Measurements from ENCODE around the gene RIMS3.
"Not testable (repeated sequence)": the region's sequence is repeated elsewhere in the genome, so short reads cannot be mapped to it uniquely, and the experiment has no call there.

The RIMS3 gene

DNA sequence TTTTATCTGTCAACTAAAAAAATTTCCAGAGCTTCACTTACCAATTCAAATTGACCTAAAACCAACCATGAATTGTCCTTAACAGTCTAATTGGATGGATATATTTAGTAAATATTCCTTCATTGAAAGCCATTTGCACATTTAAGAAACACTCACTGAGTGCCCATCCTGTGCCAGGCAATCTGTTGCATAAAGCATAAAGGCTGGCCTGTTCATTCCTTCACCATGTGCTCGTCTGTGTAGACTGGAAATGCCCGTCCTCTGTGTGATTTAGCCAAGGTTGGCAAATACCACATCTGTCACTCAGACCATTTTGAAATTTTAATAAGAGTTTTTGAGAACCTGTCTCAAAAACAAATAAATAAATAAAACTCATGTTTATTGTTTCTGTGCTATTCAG is 76.9 kb downstream of the RIMS3 start:
- DNase-seq: no peak

- no peak for DNase-seq
These were observed 81.5 kb downstream of the RIMS3 start for GRCh38 chr1:40583980-40584379.

GRCh38 chr1:40582116-40582515 is 83.4 kb downstream of the RIMS3 start:
- DNase-seq: no peak

DNA sequence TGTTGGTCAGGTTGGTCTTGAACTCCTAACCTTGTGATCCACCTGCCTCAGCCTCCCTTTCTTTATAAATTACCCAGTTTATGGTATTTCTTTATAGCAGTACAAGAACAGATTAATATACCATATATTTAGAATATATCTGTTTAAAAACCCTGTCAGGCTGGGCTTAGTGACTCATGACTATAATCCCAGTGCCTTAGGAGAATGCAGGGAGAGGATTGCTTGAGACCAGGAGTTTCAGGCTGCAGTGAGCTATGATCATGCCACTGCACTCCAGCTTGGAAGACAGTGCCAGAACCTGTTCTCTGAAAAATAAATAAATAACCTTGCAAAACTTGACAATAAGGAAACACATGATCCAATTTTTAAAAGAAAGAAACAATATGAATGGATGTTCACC is 90.1 kb downstream of the RIMS3 start:
- no peak for DNase-seq

DNA sequence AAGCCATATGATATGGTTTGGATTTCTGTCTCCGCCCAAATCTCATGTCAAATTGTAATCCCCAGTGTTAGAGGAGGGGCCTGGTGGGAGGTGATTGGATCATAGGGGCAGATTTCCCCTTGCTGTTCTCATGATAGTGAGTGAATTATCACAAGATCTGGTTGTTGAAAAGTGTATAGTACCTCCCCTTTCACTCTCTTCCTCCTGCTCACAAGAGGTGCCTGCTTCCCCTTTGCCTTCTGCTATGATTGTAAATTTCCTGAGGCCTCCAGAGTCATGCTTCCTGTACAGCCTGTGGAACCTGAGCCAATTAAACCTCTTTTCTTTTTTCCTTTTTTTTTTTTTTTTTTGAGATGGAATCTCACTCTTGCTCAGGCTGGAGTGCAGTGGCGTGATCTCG is 90.7 kb downstream of the RIMS3 start:
- not testable (repeated sequence) for DNase-seq
